Esophagus squamous epithelium (tissue), 5 donors: ENCODE results near the gene SPTLC2. TPM values are rescaled to one million over a fixed set of nuclear protein-coding genes. Genes with fewer than 3 reads are reported as not detected.

ENCODE experiments used
- DNase-seq: peaks from one replicate; lab custom pipeline; 2025; lab: John Stamatoyannopoulos, UW
- H3K27ac ChIP-seq, 4 donors: fragments of 200-600 bp; sonication (generic); one replicate each; pipeline ENCODE4 v1.5.1; 2016 to 2019; ENCODE audit warnings: mild to moderate bottlenecking in 1 of 4
- H3K27me3 ChIP-seq, 4 donors: fragments of 200-600 bp; sonication (generic); 1 replicate in 3 of 4; 2 replicates in 1 of 4; pipeline versions ENCODE4 v1.5.1 to v1.6.0; 2017 to 2021; ENCODE audit warnings: antibody characterized with exemption in 1 of 4
- H3K36me3 ChIP-seq, 3 donors: fragments of 200-600 bp; sonication (generic); one replicate each; pipeline ENCODE4 v1.5.1; 2016 to 2019
- H3K4me1 ChIP-seq, 3 donors: fragments of 200-600 bp; sonication (generic); one replicate each; pipeline ENCODE4 v1.5.1; 2017 to 2019
- H3K4me3 ChIP-seq, 4 donors: fragments of 200-600 bp; sonication (generic); 1 replicate in 3 of 4; 2 replicates in 1 of 4; pipeline ENCODE4 v1.5.1; 2016 to 2019; ENCODE audit warnings: mild to moderate bottlenecking in 2 of 4, moderate library complexity in 1 of 4
- H3K9me3 ChIP-seq, 3 donors: fragments of 200-600 bp; sonication (generic); one replicate each; pipeline ENCODE4 v1.5.1; 2016 to 2019
- CTCF ChIP-seq, 6 experiments: fragments of 450-650 bp in 4 of 6; fragments of 200-600 bp in 2 of 6; sonication (generic) in 2 of 6; IDR thresholded peaks; one replicate each; pipeline ENCODE4 v1.5.1; 2016 to 2019; ENCODE audit warnings: antibody characterized with exemption in 6 of 6, mild to moderate bottlenecking in 4 of 6, moderate library complexity in 4 of 6
- POLR2A ChIP-seq, 4 donors: fragments of 450-650 bp; IDR thresholded peaks; one replicate each; pipeline ENCODE4 v1.6.1; 2017; ENCODE audit warnings: antibody characterized with exemption in 4 of 4, mild to moderate bottlenecking in 4 of 4, moderate library complexity in 3 of 4
- whole genome bisulfite sequencing, 2 donors: methylation state at CpG; one replicate each; pipeline ENCODE4 v1.1.5; 2018; 5-methylcytosine and 5-hydroxymethylcytosine counted together
- intact Hi-C: fragments of 100-400 bp; cut with DNase I; formaldehyde crosslinking; loops from one replicate; pipeline ENCODE4 v1.15.0; 2022
- total RNA-seq, 4 donors: library from RNA; depleted of rRNA; stranded (reverse); fragments of >200 nt; gene quantifications; one replicate each; pipeline ENCODE4 v1.1.0, GENCODE V29; 2016
- donor health status: DM: yes; HTN: yes; CAD: no.

The SPTLC2 gene
- total RNA-seq, 4 donors from 2014 or later: 35.1 to 50.5 (median 39.9) TPM

- Histone ChIP-seq H3K9me3 (no peaks in the 10 kb centered on the region), H3K27me3 (no peaks in the 10 kb centered on the region), H3K4me1 (peaks cover 0 to 37% (median 17%) of the 10 kb centered on the region in 3 donors), H3K4me3 (no peak overlapping the region), H3K36me3 (peaks cover 0 to 50% (median 3%) of the 10 kb centered on the region in 3 donors), H3K27ac (no peak overlapping the region)
- intact Hi-C loops: no loop called here
- TF ChIP-seq POLR2A (IDR thresholded peaks at IDR 0.05) (no peak), CTCF (IDR thresholded peaks at IDR 0.05) (no peak)
- DNase-seq: no peak
- WGBS, 2 donors: 66 to 72% methylated on average over 2 of the region's 2 CpGs
These were observed 37.4 kb downstream of the SPTLC2 start for GRCh38 chr14:77579065-77579464.

- Histone ChIP-seq H3K27ac (no peak overlapping the region), H3K4me1 (peaks cover 0 to 6% (median 0%) of the 10 kb centered on the region in 3 donors), H3K4me3 (no peak overlapping the region), H3K36me3 (peaks cover 0 to 86% (median 3%) of the 10 kb centered on the region in 3 donors), H3K9me3 (no peaks in the 10 kb centered on the region), H3K27me3 (no peaks in the 10 kb centered on the region)
- DNase-seq: no peak
- 56 to 59% methylated on average over 4 of the region's 4 CpGs for WGBS, 2 donors
- no peak for TF ChIP-seq POLR2A (IDR thresholded peaks at IDR 0.05)
- no peak for TF ChIP-seq CTCF (IDR thresholded peaks at IDR 0.05)
- intact Hi-C loops: no loop called here
These were observed 41.9 kb downstream of the SPTLC2 start for GRCh38 chr14:77574446-77575115.

DNA sequence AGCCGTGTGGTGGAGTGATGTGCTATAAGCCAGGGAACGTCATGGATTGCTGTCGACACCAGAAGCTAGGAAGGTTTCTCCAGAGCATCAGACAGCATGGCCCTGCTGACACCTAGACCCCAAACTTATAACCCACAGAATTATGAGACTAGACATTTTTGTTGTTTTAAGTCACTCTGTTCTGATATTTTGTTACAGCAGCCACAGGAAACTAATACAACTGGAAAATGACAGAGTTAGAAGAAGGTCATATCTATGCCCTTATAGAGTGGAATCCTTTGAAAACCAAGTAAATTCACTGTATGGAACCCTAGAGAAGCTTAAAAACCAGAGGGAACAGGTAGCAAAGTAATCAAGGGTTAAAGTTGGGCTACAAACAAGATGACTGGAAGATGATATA, 42.5 kb downstream of the SPTLC2 start:
- H3K27ac ChIP-seq: no peak overlapping the region
- 93 to 94% methylated on average over 3 of the region's 3 CpGs for WGBS, 2 donors
- no peaks in the 10 kb centered on the region for H3K9me3 ChIP-seq
- TF ChIP-seq POLR2A (IDR thresholded peaks at IDR 0.05): no peak
- no peak for TF ChIP-seq CTCF (IDR thresholded peaks at IDR 0.05)
- H3K27me3 ChIP-seq: no peaks in the 10 kb centered on the region
- H3K36me3 ChIP-seq: peaks cover 0 to 91% (median 8%) of the 10 kb centered on the region in 3 donors
- intact Hi-C loops: no loop called here
- no peak for DNase-seq
- H3K4me3 ChIP-seq: no peak overlapping the region
- no peaks in the 10 kb centered on the region for H3K4me1 ChIP-seq

DNA sequence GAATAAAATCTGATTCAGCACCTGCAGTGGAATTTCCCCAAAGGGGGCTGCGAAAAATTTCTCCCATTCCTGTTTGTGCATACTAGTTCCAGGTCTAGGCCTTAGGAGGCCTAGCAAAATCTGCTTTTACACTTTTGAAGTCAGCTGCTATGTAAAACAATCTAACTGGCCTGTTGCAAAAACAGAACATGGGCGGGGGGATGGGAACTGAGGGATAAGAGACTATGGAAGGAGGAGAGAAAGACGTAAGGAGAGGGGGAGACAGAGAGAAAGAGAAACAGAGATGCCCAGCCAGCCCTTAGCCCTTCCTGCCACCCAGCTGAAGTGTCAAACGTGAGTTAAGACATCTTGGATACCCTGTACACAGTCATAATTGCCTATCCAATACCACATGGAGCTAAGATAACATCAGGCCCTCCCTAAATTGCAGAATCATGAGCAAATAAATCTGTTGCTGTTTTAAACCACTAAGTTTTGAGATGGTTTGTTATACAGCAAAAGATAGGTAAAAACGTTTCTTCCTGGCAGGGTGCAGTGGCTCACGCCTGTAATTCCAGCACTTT, 45.6 kb downstream of the SPTLC2 start:
- TF ChIP-seq POLR2A (IDR thresholded peaks at IDR 0.05) (no peak), CTCF (IDR thresholded peaks at IDR 0.05) (no peak)
- Histone ChIP-seq H3K27ac (no peak overlapping the region), H3K36me3 (peaks cover 0 to 91% (median 11%) of the 10 kb centered on the region in 3 donors), H3K4me1 (no peaks in the 10 kb centered on the region), H3K4me3 (no peak overlapping the region), H3K27me3 (no peaks in the 10 kb centered on the region), H3K9me3 (no peaks in the 10 kb centered on the region)
- 72 to 73% methylated on average over 6 of the region's 6 CpGs for WGBS, 2 donors
- intact Hi-C loops: no loop called here
- no peak for DNase-seq

- Histone ChIP-seq H3K4me3 (no peak overlapping the region), H3K4me1 (no peaks in the 10 kb centered on the region), H3K27ac (no peak overlapping the region), H3K9me3 (no peaks in the 10 kb centered on the region), H3K27me3 (no peaks in the 10 kb centered on the region), H3K36me3 (peaks cover 0 to 86% (median 11%) of the 10 kb centered on the region in 3 donors)
- intact Hi-C loops: no loop called here
- WGBS, 2 donors: 60 to 81% methylated on average over 1 of the region's 1 CpG
- TF ChIP-seq POLR2A (IDR thresholded peaks at IDR 0.05) (no peak), CTCF (IDR thresholded peaks at IDR 0.05) (no peak)
- no peak for DNase-seq
These were observed 50.5 kb downstream of the SPTLC2 start for GRCh38 chr14:77565994-77566305.
